GM12878 (cell line): ENCODE results near the gene FBLN7. TPM values are rescaled to one million over a fixed set of nuclear protein-coding genes. Genes with fewer than 3 reads are reported as not detected.

Source experiments
- CBX5 ChIP-seq: sonication (generic); IDR thresholded peaks from 2 replicates; pipeline ENCODE4 v1.6.1; 2016; ENCODE audit warnings: low read depth, moderate library complexity, mild to moderate bottlenecking, inconsistent platforms
- CUX1 ChIP-seq: IDR thresholded peaks from 2 replicates; pipeline ENCODE4 v1.6.1; 2012; ENCODE audit warnings: improper control_type of control experiment, low read depth, low read length; ENCODE audit not compliant: insufficient replicate concordance
- E4F1 ChIP-seq: fragments of 450-650 bp; IDR thresholded peaks from 2 replicates; pipeline ENCODE4 v1.6.1; 2018; ENCODE audit warnings: borderline replicate concordance, mild to moderate bottlenecking; ENCODE audit not compliant: partially characterized antibody
- GABPA ChIP-seq: IDR thresholded peaks from 2 replicates; pipeline ENCODE4 v1.6.1; 2014; ENCODE audit warnings: antibody characterized with exemption, low read depth, mild to moderate bottlenecking, inconsistent platforms
- GATAD2B ChIP-seq: fragments of 450-650 bp; conservative IDR thresholded peaks from 2 replicates; pipeline ENCODE4 v1.6.1; 2017; ENCODE audit warnings: low read depth, mild to moderate bottlenecking, moderate library complexity
- IKZF1 ChIP-seq: fragments of 450-650 bp; conservative IDR thresholded peaks from 2 replicates; pipeline ENCODE4 v1.6.1; 2017; ENCODE audit warnings: antibody characterized with exemption, mild to moderate bottlenecking
- RB1 ChIP-seq: fragments of 450-650 bp; formaldehyde crosslinking; IDR thresholded peaks from 2 replicates; pipeline ENCODE4 v1.6.1; 2017; ENCODE audit warnings: mild to moderate bottlenecking, borderline replicate concordance
- RELB ChIP-seq: fragments of 450-650 bp; IDR thresholded peaks from 2 replicates; pipeline ENCODE4 v1.6.1; 2017; ENCODE audit warnings: low read depth, mild to moderate bottlenecking, moderate library complexity
- SP1 ChIP-seq: IDR thresholded peaks from one replicate; pipeline ENCODE4 v1.6.1; 2011; ENCODE audit warnings: low read depth, low read length
- USF1 ChIP-seq: IDR thresholded peaks from 2 replicates; pipeline ENCODE4 v1.6.1; 2011; ENCODE audit warnings: borderline replicate concordance, low read depth, mild to moderate bottlenecking, moderate library complexity, mixed read lengths, low read length; ENCODE audit not compliant: insufficient read depth; ENCODE audit errors: extremely low read length
- ZBED1 ChIP-seq: IDR thresholded peaks from 2 replicates; pipeline ENCODE4 v1.6.1; 2016; ENCODE audit warnings: borderline replicate concordance
- ZBTB40 ChIP-seq: fragments of 450-650 bp; IDR thresholded peaks from 2 replicates; pipeline ENCODE4 v1.6.1; 2016; ENCODE audit warnings: mild to moderate bottlenecking, moderate library complexity, borderline replicate concordance
- polyA plus RNA-seq, 11 experiments: library from polyadenylated mRNA; depleted of rRNA in 4 of 11; unstranded in 6 of 11; stranded (reverse) in 5 of 11; fragments of >200 nt; fragmentation: Nextera tagmentation in 4 of 11; fragmentation: Illumina TruSeq in 1 of 11; extraction: Ambion mirVana in 4 of 11; extraction: Trizol in 1 of 11; gene quantifications; 1 replicate in 1 of 11; 2 replicates in 10 of 11; pipeline versions ENCODE4 v1.2.1 to v1.2.3, GENCODE V29; 2011 to 2016; ENCODE audit warnings: inconsistent platforms in 2 of 11, missing spikeins in 2 of 11, low read depth in 1 of 11
- total RNA-seq, 4 experiments: library from RNA; depleted of rRNA in 3 of 4; stranded (reverse); fragments of >200 nt in 3 of 4; fragmentation: Illumina TruSeq in 1 of 4; extraction: Trizol in 1 of 4; gene quantifications; 2 replicates each; pipeline versions ENCODE4 v1.2.1 to v1.2.3, GENCODE V29; 2013 to 2021

Gene FBLN7
- total and polyA plus RNA-seq, 10 of the 15 experiments (the other 5 are each of a cell fraction or from before 2014, with no cell fraction given) = 0.01 to 0.10 (median 0.01) TPM; not detected in 7

- TF ChIP-seq ZBTB40 = no peak
- no peak for TF ChIP-seq GATAD2B
- TF ChIP-seq RELB = no peak
- TF ChIP-seq ZBED1 = no peak
- TF ChIP-seq CBX5 = no peak
- no peak for TF ChIP-seq USF1
- no peak for TF ChIP-seq SP1
- TF ChIP-seq E4F1 = no peak
- TF ChIP-seq RB1 = no peak
- no peak for TF ChIP-seq GABPA
- TF ChIP-seq IKZF1 = no peak
- no peak for TF ChIP-seq CUX1
These were observed 82.6 kb downstream of the FBLN7 start (continued) for GRCh38 chr2:112220831-112221230.
